HG02840 (cell line): ENCODE results near the gene LRP2BP.
A peak's percentile ranks its signal among the peaks of the same experiment; 100 is the strongest.
"Not testable (repeated sequence)": the region's sequence is repeated elsewhere in the genome, so short reads cannot be mapped to it uniquely, and the experiment has no call there.

Experiments
- ATAC-seq: cut with Tn5 transposase; IDR thresholded peaks from one replicate; pipeline ENCODE4 v1.9.1; 2021; ENCODE audit warnings: mild to moderate bottlenecking, moderate library complexity, moderate number of reproducible peaks; ENCODE audit not compliant: unreplicated experiment, low FRiP score

The LRP2BP gene

GRCh38 chr4:185332575-185333464 is 62.9 kb downstream of the LRP2BP start:
- peak; percentile 60 for ATAC-seq

- not testable (repeated sequence) for ATAC-seq
These were observed 65.7 kb downstream of the LRP2BP start for GRCh38 chr4:185329879-185330510.

- ATAC-seq, result no peak
These were observed 67.1 kb downstream of the LRP2BP start for GRCh38 chr4:185328586-185328985.

DNA sequence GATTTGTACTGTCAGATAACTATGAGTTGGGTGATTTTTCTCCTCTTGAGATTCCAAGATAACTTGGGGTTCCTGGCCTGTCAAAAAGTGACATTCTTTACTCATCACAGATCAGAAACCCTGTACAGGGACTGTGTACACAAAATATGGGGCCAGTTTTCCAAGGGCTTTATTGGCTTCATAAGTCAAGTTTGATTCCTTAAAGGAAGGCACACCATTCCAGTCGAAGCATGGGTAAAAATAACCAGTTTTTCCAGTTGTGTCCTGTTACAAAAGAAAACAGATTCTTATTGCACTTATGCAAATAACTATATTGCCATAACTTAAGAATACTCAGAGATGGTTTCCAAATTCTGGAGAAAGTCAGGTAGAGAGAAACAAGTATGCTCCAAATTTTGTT is 70.0 kb downstream of the LRP2BP start:
- not testable (repeated sequence) for ATAC-seq

- ATAC-seq, result not testable (repeated sequence)
These were observed 71.4 kb downstream of the LRP2BP start for GRCh38 chr4:185324361-185324760.

GRCh38 chr4:185323606-185324005 is 72.1 kb downstream of the LRP2BP start:
- no peak for ATAC-seq

- no peak for ATAC-seq
These were observed 72.9 kb downstream of the LRP2BP start for GRCh38 chr4:185322803-185323202.

- no peak for ATAC-seq
These were observed 77.0 kb downstream of the LRP2BP start for GRCh38 chr4:185318679-185319078.

DNA sequence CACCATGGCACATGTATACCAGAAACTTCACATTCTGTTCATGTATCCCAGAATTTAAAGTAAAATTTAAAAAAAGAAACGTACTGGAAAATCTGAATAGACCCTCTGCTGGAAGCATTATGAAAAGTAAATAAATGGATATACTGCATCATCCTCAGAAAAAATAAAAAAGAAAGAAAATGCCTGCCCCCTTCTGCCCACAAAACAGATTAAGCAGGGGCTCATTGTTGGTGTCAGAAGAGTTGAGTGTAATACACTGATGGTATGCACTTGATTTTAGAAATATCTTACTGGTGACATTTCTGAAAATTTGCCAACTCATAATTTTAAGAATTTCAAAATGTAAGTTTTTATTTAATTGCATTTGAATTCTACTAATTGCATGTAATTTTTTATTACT is 77.8 kb downstream of the LRP2BP start:
- no peak for ATAC-seq

DNA sequence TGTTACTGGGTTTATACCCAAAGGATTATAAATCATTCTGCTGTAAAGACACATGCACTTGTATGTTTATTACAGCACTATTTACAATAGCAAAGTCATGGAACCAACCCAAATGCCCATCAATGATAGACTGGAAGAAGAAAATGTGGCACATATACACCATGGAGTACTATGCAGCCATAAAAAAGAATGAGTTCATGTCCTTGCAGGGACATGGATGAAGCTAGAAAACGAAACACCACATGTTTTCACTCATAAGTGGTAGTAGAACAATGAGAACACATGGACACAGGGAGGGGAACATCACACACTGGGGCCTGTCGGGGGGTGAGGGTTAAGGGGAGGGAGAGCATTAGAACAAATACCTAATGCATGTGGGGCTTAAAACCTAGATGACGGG is 78.3 kb downstream of the LRP2BP start:
- not testable (repeated sequence) for ATAC-seq
